ENCODE measurements around the gene PILRB.
"Not testable (repeated sequence)": the region's sequence is repeated elsewhere in the genome, so short reads cannot be mapped to it uniquely, and the experiment has no call there.

Gene PILRB

GRCh38 chr7:100358027-100358856 is at the start of gene PILRB:
TSS of gene PILRB (plus strand) at chr7:100358117. CDS start at chr7:100358303, 186 bp downstream.
- H3K4me1 Mint-ChIP-seq (ENCODE audit: low read depth) = peaks cover 5% of the 10 kb centered on the region
- peaks cover 51% of the 10 kb centered on the region for H3K36me3 Mint-ChIP-seq (ENCODE audit: low read depth)
- no peak within 1 kb of the TSS for H3K4me3 Mint-ChIP-seq
- no peaks in the 10 kb centered on the region for H3K9me3 Mint-ChIP-seq
- H3K27ac Mint-ChIP-seq = no peak within 1 kb of the TSS
- H3K27me3 Mint-ChIP-seq (ENCODE audit: low read depth) = no peaks in the 10 kb centered on the region

- H3K4me3 Mint-ChIP-seq = peak overlapping the region; percentile 51
- H3K27me3 Mint-ChIP-seq (ENCODE audit: low read depth); H3K9me3 Mint-ChIP-seq; H3K27ac Mint-ChIP-seq; H3K4me1 Mint-ChIP-seq (ENCODE audit: low read depth); H3K36me3 Mint-ChIP-seq (ENCODE audit: low read depth): not testable (repeated sequence)
These were observed 39.6 kb upstream of the PILRB start for GRCh38 chr7:100318329-100318728.

- not testable (repeated sequence) for H3K9me3 Mint-ChIP-seq
- peaks cover 17% of the 10 kb centered on the region for H3K36me3 Mint-ChIP-seq (ENCODE audit: low read depth)
These were observed 36.3 kb upstream of the PILRB start for GRCh38 chr7:100321648-100322047.

GRCh38 chr7:100324194-100324593 is 33.7 kb upstream of the PILRB start:
- H3K27ac Mint-ChIP-seq; H3K9me3 Mint-ChIP-seq; H3K27me3 Mint-ChIP-seq (ENCODE audit: low read depth); H3K4me3 Mint-ChIP-seq; H3K4me1 Mint-ChIP-seq (ENCODE audit: low read depth): not testable (repeated sequence)
- peaks cover 16% of the 10 kb centered on the region for H3K36me3 Mint-ChIP-seq (ENCODE audit: low read depth)

More at GRCh38 chr7:100321648-100322047, 36.3 kb upstream of the PILRB start:
- not testable (repeated sequence) for H3K4me3 Mint-ChIP-seq; H3K27me3 Mint-ChIP-seq (ENCODE audit: low read depth); H3K4me1 Mint-ChIP-seq (ENCODE audit: low read depth); H3K27ac Mint-ChIP-seq

- H3K36me3 Mint-ChIP-seq (ENCODE audit: low read depth) = peaks cover 16% of the 10 kb centered on the region
- H3K4me1 Mint-ChIP-seq (ENCODE audit: low read depth); H3K9me3 Mint-ChIP-seq; H3K27me3 Mint-ChIP-seq (ENCODE audit: low read depth); H3K27ac Mint-ChIP-seq; H3K4me3 Mint-ChIP-seq: not testable (repeated sequence)
These were observed 32.2 kb upstream of the PILRB start for GRCh38 chr7:100325671-100326070.

- H3K9me3 Mint-ChIP-seq; H3K4me1 Mint-ChIP-seq (ENCODE audit: low read depth); H3K4me3 Mint-ChIP-seq; H3K27ac Mint-ChIP-seq; H3K27me3 Mint-ChIP-seq (ENCODE audit: low read depth): not testable (repeated sequence)
- H3K36me3 Mint-ChIP-seq (ENCODE audit: low read depth) = peaks cover 16% of the 10 kb centered on the region
These were observed 31.0 kb upstream of the PILRB start for GRCh38 chr7:100326914-100327313.

- Mint-ChIP-seq H3K4me1 (ENCODE audit: low read depth) (peaks cover 20% of the 10 kb centered on the region), H3K36me3 (ENCODE audit: low read depth) (peaks cover 19% of the 10 kb centered on the region), H3K27ac (peak overlapping the region; percentile 98), H3K4me3 (peak overlapping the region; percentile 95)
- H3K27me3 Mint-ChIP-seq (ENCODE audit: low read depth); H3K9me3 Mint-ChIP-seq: not testable (repeated sequence)
These were observed 22.1 kb upstream of the PILRB start for GRCh38 chr7:100335566-100336466.

- Mint-ChIP-seq H3K36me3 (ENCODE audit: low read depth) (peaks cover 28% of the 10 kb centered on the region), H3K4me1 (ENCODE audit: low read depth) (peaks cover 24% of the 10 kb centered on the region)
- H3K4me3 Mint-ChIP-seq; H3K9me3 Mint-ChIP-seq; H3K27ac Mint-ChIP-seq; H3K27me3 Mint-ChIP-seq (ENCODE audit: low read depth): not testable (repeated sequence)
These were observed 19.7 kb upstream of the PILRB start for GRCh38 chr7:100338083-100338696.

- not testable (repeated sequence) for H3K9me3 Mint-ChIP-seq; H3K4me3 Mint-ChIP-seq; H3K27me3 Mint-ChIP-seq (ENCODE audit: low read depth); H3K27ac Mint-ChIP-seq
- Mint-ChIP-seq H3K4me1 (ENCODE audit: low read depth) (peaks cover 37% of the 10 kb centered on the region), H3K36me3 (ENCODE audit: low read depth) (peaks cover 30% of the 10 kb centered on the region)
These were observed 16.6 kb upstream of the PILRB start for GRCh38 chr7:100341286-100341685.

GRCh38 chr7:100342765-100343164 is 15.2 kb upstream of the PILRB start:
- H3K36me3 Mint-ChIP-seq (ENCODE audit: low read depth) = peaks cover 37% of the 10 kb centered on the region
- H3K4me1 Mint-ChIP-seq (ENCODE audit: low read depth) = peaks cover 33% of the 10 kb centered on the region
- H3K4me3 Mint-ChIP-seq = no peak overlapping the region
- no peaks in the 10 kb centered on the region for H3K9me3 Mint-ChIP-seq
- H3K27me3 Mint-ChIP-seq (ENCODE audit: low read depth) = no peaks in the 10 kb centered on the region
- H3K27ac Mint-ChIP-seq = no peak overlapping the region

GRCh38 chr7:100344124-100344559 is 13.8 kb upstream of the PILRB start:
- peaks cover 36% of the 10 kb centered on the region for H3K36me3 Mint-ChIP-seq (ENCODE audit: low read depth)

GRCh38 chr7:100344560-100345287 is 13.2 kb upstream of the PILRB start:
- H3K27me3 Mint-ChIP-seq (ENCODE audit: low read depth); H3K9me3 Mint-ChIP-seq: not testable (repeated sequence)
- Mint-ChIP-seq H3K27ac (peak overlapping the region; percentile 92), H3K4me3 (peak overlapping the region; percentile 79), H3K4me1 (ENCODE audit: low read depth) (peaks cover 26% of the 10 kb centered on the region), H3K36me3 (ENCODE audit: low read depth) (peaks cover 38% of the 10 kb centered on the region)

More at GRCh38 chr7:100344124-100344559, 13.8 kb upstream of the PILRB start:
- H3K4me1 Mint-ChIP-seq (ENCODE audit: low read depth) = peaks cover 27% of the 10 kb centered on the region
- H3K4me3 Mint-ChIP-seq; H3K9me3 Mint-ChIP-seq; H3K27me3 Mint-ChIP-seq (ENCODE audit: low read depth): not testable (repeated sequence)
- H3K27ac Mint-ChIP-seq = peak overlapping the region; percentile 92

GRCh38 chr7:100345288-100345672 is 12.6 kb upstream of the PILRB start:
- H3K27me3 Mint-ChIP-seq (ENCODE audit: low read depth); H3K9me3 Mint-ChIP-seq: not testable (repeated sequence)
- H3K4me1 Mint-ChIP-seq (ENCODE audit: low read depth) = peaks cover 27% of the 10 kb centered on the region
- peaks cover 41% of the 10 kb centered on the region for H3K36me3 Mint-ChIP-seq (ENCODE audit: low read depth)
- H3K4me3 Mint-ChIP-seq = peak overlapping the region; percentile 79
- H3K27ac Mint-ChIP-seq = peak overlapping the region; percentile 92

- H3K9me3 Mint-ChIP-seq = no peaks in the 10 kb centered on the region
- H3K4me1 Mint-ChIP-seq (ENCODE audit: low read depth) = peaks cover 31% of the 10 kb centered on the region
- H3K4me3 Mint-ChIP-seq = no peak overlapping the region
- H3K27ac Mint-ChIP-seq = no peak overlapping the region
- no peaks in the 10 kb centered on the region for H3K27me3 Mint-ChIP-seq (ENCODE audit: low read depth)
- H3K36me3 Mint-ChIP-seq (ENCODE audit: low read depth) = peaks cover 44% of the 10 kb centered on the region
These were observed 11.0 kb upstream of the PILRB start for GRCh38 chr7:100346921-100347320.

Measured in T-helper 1 cell treated with Interleukin-12 subunit alpha and Interleukin-12 subunit beta and Interleukin-4 antibody, amounts not matched to agents 30 μg/mL and 1 μg/mL, for 36 hours (primary cell).